Breast epithelium (tissue), 4 donors: ENCODE measurements around the gene AIG1. TPM values are rescaled to one million over a fixed set of nuclear protein-coding genes. Genes with fewer than 3 reads are reported as not detected.

Source experiments
- DNase-seq, 2 donors: peaks; one replicate each; pipeline ENCODE4 v3.0.0-alpha.2; 2019; ENCODE audit warnings: low spot score in 2 of 2
- H3K27ac ChIP-seq, 2 donors: fragments of 200-600 bp; sonication (generic) in 1 of 2; one replicate each; pipeline ENCODE4 v1.5.1; 2016 to 2019; ENCODE audit warnings: mild to moderate bottlenecking in 1 of 2
- H3K27me3 ChIP-seq, 2 donors: fragments of 200-600 bp; sonication (generic) in 1 of 2; one replicate each; pipeline versions ENCODE4 v1.5.1 to v1.6.0; 2017 to 2019; ENCODE audit warnings: control low read depth in 1 of 2, mild to moderate bottlenecking in 1 of 2
- H3K36me3 ChIP-seq: fragments of 200-600 bp; one replicate; pipeline ENCODE4 v1.5.1; 2019
- H3K4me1 ChIP-seq, 2 donors: fragments of 200-600 bp; sonication (generic); one replicate each; pipeline ENCODE4 v1.5.1; 2016 to 2019; ENCODE audit warnings: control low read depth in 1 of 2
- H3K4me3 ChIP-seq, 3 donors: fragments of 200-600 bp; sonication (generic); 1 replicate in 2 of 3; 2 replicates in 1 of 3; pipeline ENCODE4 v1.5.1; 2016 to 2019; ENCODE audit warnings: mild to moderate bottlenecking in 3 of 3, moderate library complexity in 2 of 3
- H3K9me3 ChIP-seq, 2 donors: fragments of 200-600 bp; sonication (generic) in 1 of 2; one replicate each; pipeline ENCODE4 v1.5.1; 2016 to 2019; ENCODE audit warnings: control low read depth in 1 of 2
- POLR2A ChIP-seq: fragments of 450-650 bp; IDR thresholded peaks from one replicate; pipeline ENCODE4 v1.6.1; 2016; ENCODE audit warnings: antibody characterized with exemption, mild to moderate bottlenecking, moderate library complexity
- POLR2AphosphoS5 ChIP-seq, 3 donors: sonication (generic); formaldehyde crosslinking; IDR thresholded peaks; one replicate each; pipeline ENCODE4 v1.6.1; 2017; ENCODE audit warnings: antibody characterized with exemption in 3 of 3
- intact Hi-C: fragments of 100-400 bp; cut with DNase I; formaldehyde crosslinking; loops from one replicate; pipeline ENCODE4 v1.15.1; 2023; ENCODE audit warnings: low total_unique reads
- total RNA-seq, 3 donors: library from RNA; depleted of rRNA; stranded (reverse); fragments of >200 nt; gene quantifications; one replicate each; pipeline ENCODE4 v1.1.0, GENCODE V29; 2016
- TF ChIP-seq, protein P1 (sequence below), 3 donors: fragments of 450-650 bp; IDR thresholded peaks; one replicate each; pipeline ENCODE4 v1.5.1; 2016 to 2017; ENCODE audit warnings: antibody characterized with exemption in 3 of 3, mild to moderate bottlenecking in 3 of 3, moderate library complexity in 3 of 3

AIG1 gene
- total RNA-seq, 3 donors from 2014 or later: 43.0 to 53.6 (median 44.2) TPM

DNA sequence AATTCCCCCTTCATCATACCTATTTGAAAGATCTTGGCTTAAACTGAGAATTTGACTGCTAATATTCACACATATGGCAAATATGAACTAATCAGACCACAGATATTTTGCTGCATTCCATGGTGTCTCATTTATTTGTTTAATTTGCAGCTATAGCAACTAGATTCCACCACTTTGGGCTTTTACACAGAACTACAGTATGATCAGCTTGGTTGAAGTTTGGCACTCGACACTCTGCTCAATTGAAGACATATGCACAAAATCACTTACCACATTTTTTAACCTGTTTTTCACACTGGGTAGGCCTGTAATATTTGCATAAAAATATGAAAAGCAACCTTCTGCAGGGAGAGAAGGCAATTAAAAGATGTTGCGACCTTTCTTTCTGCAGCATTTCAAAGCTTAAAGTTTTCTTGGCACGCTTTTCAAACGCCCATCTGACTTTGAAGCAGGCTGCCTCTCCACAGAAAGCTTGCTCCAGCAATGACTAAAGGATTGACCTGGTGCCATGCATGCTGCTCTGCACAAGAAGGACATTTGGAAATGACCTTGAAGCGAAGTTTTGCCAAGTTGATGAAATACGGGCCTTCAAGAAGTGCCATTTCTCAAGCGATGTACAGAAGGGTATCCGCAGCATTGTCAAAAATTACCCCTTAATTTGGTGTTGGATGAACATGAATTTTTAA lies 126.7 kb downstream of the AIG1 start:
- Histone ChIP-seq H3K4me3 (no peak overlapping the region), H3K27me3 (no peaks in the 10 kb centered on the region), H3K4me1 (no peaks in the 10 kb centered on the region), H3K27ac (no peak overlapping the region), H3K36me3 (no peaks in the 10 kb centered on the region), H3K9me3 (no peaks in the 10 kb centered on the region)
- intact Hi-C loops: no loop called here
- TF ChIP-seq, protein P1, sequence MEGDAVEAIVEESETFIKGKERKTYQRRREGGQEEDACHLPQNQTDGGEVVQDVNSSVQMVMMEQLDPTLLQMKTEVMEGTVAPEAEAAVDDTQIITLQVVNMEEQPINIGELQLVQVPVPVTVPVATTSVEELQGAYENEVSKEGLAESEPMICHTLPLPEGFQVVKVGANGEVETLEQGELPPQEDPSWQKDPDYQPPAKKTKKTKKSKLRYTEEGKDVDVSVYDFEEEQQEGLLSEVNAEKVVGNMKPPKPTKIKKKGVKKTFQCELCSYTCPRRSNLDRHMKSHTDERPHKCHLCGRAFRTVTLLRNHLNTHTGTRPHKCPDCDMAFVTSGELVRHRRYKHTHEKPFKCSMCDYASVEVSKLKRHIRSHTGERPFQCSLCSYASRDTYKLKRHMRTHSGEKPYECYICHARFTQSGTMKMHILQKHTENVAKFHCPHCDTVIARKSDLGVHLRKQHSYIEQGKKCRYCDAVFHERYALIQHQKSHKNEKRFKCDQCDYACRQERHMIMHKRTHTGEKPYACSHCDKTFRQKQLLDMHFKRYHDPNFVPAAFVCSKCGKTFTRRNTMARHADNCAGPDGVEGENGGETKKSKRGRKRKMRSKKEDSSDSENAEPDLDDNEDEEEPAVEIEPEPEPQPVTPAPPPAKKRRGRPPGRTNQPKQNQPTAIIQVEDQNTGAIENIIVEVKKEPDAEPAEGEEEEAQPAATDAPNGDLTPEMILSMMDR (IDR thresholded peaks at IDR 0.05): no peak
- TF ChIP-seq POLR2A: no peak
- TF ChIP-seq POLR2AphosphoS5 (IDR thresholded peaks at IDR 0.05): no peak
- DNase-seq: no peak

DNA sequence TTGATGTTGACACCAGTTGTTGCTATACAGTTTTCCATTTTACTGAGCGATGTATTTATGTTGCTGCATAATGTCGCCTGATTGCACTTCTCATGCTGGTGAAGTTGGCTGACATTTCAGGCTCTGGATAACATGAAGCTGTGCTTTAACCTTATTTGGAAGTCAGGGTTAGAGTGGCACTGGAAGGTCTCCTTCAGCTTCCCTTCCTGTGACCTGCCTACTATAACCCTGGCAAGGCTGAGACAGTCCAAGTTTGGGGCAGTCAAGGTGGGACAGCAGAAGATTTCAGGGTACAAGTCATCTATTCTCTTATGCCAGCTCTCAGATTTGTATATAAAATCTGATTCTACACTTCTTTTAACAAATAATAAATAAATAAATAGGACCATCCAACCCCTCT lies 127.6 kb downstream of the AIG1 start:
- intact Hi-C loops: no loop called here
- no peak for TF ChIP-seq POLR2AphosphoS5 (IDR thresholded peaks at IDR 0.05)
- TF ChIP-seq, protein P1 (IDR thresholded peaks at IDR 0.05): no peak
- no peak for TF ChIP-seq POLR2A
- H3K36me3 ChIP-seq: no peaks in the 10 kb centered on the region
- H3K4me1 ChIP-seq: no peaks in the 10 kb centered on the region
- H3K27ac ChIP-seq: no peak overlapping the region
- no peak for DNase-seq
- H3K9me3 ChIP-seq: no peaks in the 10 kb centered on the region
- no peak overlapping the region for H3K4me3 ChIP-seq
- H3K27me3 ChIP-seq: no peaks in the 10 kb centered on the region

DNA sequence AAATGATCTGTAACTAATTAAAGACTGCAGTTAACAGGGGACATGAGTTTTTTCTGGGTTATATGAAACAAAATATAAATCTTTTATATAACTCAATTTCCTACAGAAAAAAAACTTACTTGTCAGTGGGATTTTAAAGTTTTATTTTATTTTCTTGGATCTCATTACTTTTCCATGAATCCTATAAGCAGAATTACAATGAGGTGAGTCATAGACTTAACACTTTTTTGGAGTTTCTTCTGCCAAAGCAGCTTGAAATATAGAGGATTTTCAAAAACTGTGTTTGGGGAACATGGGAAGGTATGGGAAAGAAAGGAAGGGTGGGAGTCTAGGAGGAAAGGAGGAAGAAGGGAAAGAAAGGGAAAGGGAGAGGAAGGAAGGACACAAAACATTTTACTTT lies 130.7 kb downstream of the AIG1 start:
- H3K27me3 ChIP-seq: no peaks in the 10 kb centered on the region
- intact Hi-C loops: no loop called here
- H3K9me3 ChIP-seq: no peaks in the 10 kb centered on the region
- no peak for TF ChIP-seq POLR2A
- TF ChIP-seq POLR2AphosphoS5 (IDR thresholded peaks at IDR 0.05): no peak
- TF ChIP-seq, protein P1 (IDR thresholded peaks at IDR 0.05): no peak
- H3K4me1 ChIP-seq: no peaks in the 10 kb centered on the region
- no peak overlapping the region for H3K27ac ChIP-seq
- no peak overlapping the region for H3K4me3 ChIP-seq
- H3K36me3 ChIP-seq: no peaks in the 10 kb centered on the region
- no peak for DNase-seq

DNA sequence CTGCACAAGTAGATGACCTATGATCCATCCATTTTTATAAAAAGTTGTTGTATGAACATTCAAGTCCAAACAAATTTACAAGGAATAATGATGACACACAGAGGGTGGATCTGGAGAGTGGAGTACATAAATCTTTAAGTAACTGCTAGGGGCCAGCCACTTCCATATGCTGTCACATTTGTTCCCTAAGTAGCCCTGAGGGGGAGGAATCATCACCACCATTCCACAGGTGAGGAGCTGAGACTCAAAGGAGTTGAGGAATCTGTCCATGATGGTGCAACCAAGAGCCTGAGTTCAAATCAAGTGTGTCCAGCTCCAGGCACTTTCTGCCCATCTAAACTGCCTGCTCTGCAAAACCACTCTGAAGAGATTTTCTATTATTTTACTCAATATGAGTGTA lies 132.1 kb downstream of the AIG1 start:
- Histone ChIP-seq H3K4me3 (no peak overlapping the region), H3K36me3 (no peaks in the 10 kb centered on the region), H3K9me3 (no peaks in the 10 kb centered on the region), H3K27me3 (no peaks in the 10 kb centered on the region), H3K4me1 (no peaks in the 10 kb centered on the region), H3K27ac (no peak overlapping the region)
- no peak for DNase-seq
- TF ChIP-seq POLR2A (no peak), POLR2AphosphoS5 (IDR thresholded peaks at IDR 0.05) (no peak)
- TF ChIP-seq, protein P1 (IDR thresholded peaks at IDR 0.05): no peak
- intact Hi-C loops: no loop called here

DNA sequence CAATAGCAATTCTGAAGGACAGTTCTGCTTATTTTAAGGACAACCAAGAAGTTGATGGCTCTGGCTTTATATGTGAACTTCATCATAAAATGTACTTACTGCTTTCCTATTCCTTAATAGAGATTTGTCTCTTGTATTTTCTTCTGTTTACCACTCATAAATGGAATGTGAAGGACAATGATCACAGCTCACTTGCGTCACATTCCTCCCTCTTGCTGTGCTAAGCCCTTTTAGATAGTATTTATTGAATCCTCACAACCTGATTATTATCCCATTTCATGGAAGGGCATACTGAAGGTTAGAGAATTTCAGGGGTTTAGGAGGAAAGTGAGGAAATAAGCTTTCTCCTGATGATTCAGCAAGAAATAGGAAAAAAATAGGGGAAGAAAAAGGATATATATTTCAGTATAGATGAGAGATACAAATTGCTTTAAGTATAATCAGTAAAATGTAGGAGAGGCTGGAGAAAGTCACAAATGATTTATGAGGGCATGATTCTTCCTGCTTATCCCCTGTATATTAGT lies 132.9 kb downstream of the AIG1 start:
- no peaks in the 10 kb centered on the region for H3K9me3 ChIP-seq
- no peaks in the 10 kb centered on the region for H3K4me1 ChIP-seq
- H3K36me3 ChIP-seq: no peaks in the 10 kb centered on the region
- no peaks in the 10 kb centered on the region for H3K27me3 ChIP-seq
- TF ChIP-seq, protein P1 (IDR thresholded peaks at IDR 0.05): no peak
- TF ChIP-seq POLR2A: no peak
- no peak for TF ChIP-seq POLR2AphosphoS5 (IDR thresholded peaks at IDR 0.05)
- DNase-seq: no peak
- intact Hi-C loops: no loop called here
- H3K27ac ChIP-seq: no peak overlapping the region
- H3K4me3 ChIP-seq: no peak overlapping the region
